ENCODE data around the gene AIDA.

DNA sequence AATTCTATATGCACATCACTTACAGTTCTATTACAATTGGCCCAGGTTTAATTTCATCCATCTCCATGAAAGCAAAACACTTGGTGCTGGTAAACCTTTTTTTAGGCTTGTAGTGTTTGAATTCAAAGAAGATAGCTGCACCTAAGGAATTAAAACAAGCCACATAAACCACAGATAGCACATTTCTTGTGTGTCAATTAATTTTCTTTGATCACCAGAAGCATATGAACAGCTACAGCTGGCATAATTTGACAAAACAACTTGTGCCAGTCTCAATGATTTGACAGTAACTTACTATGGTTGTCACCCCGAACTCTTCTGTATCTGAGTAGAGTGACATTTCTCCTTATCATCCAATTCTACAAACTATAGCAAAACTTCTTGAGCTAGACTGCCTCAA, 42.2 kb downstream of the AIDA start:
- no peak for TF ChIP-seq CBX8 (IDR thresholded peaks at IDR 0.05)
- TF ChIP-seq, protein P1, sequence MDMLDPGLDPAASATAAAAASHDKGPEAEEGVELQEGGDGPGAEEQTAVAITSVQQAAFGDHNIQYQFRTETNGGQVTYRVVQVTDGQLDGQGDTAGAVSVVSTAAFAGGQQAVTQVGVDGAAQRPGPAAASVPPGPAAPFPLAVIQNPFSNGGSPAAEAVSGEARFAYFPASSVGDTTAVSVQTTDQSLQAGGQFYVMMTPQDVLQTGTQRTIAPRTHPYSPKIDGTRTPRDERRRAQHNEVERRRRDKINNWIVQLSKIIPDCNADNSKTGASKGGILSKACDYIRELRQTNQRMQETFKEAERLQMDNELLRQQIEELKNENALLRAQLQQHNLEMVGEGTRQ (IDR thresholded peaks at IDR 0.05): no peak
- TF ChIP-seq CEBPB (IDR thresholded peaks at IDR 0.05): no peak
- no peak for TF ChIP-seq HMGXB4 (CRISPR knock-in tag; IDR thresholded peaks at IDR 0.05; ENCODE audit: borderline replicate concordance)
- no peak for TF ChIP-seq SMC3 (IDR thresholded peaks at IDR 0.05)
- TF ChIP-seq POLR2A (IDR thresholded peaks at IDR 0.05; ENCODE audit: low read length): no peak
- TF ChIP-seq RAD21 (conservative IDR thresholded peaks at IDR 0.05 in 1 of 2, IDR thresholded peaks at IDR 0.05 in 1 of 2): no peak
- no peak for TF ChIP-seq MAZ (IDR thresholded peaks at IDR 0.05; ENCODE audit: borderline replicate concordance, low read depth, low read length)

Measured in A549 (cell line).